Activated CD4-positive, CD25-positive, alpha-beta regulatory T cell treated with anti-CD3 and anti-CD28 coated beads, Interleukin-2, amount 50 U/mL, for 72 hours (primary cell): ENCODE measurements around the gene NEURL4.

Source experiments
- DNase-seq: peaks from one replicate; pipeline ENCODE4 v3.0.0; 2021

The NEURL4 gene

DNA sequence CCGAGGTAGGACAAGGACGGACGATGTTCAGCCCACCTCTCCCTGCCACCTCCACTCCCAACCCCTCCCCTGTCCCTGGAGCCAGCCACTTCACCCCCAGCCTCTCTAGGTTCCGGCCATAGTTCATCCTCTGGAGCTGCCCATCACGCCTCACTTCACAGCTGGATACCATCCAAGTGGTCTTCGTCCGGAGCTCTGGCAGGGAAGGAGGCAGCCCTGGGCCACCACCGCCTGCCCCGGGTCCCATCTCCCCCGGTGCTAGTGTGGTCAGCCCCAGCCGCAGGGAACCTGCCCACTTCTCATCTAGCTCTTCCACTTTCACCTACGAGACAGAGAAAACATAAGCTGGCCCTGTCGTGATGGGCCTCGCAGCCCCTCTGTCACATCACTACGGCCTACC is 7.7 kb downstream of the NEURL4 start:
- DNase-seq: no peak

- DNase-seq: no peak
These were observed 10.8 kb downstream of the NEURL4 start for GRCh38 chr17:7318121-7318860.

DNA sequence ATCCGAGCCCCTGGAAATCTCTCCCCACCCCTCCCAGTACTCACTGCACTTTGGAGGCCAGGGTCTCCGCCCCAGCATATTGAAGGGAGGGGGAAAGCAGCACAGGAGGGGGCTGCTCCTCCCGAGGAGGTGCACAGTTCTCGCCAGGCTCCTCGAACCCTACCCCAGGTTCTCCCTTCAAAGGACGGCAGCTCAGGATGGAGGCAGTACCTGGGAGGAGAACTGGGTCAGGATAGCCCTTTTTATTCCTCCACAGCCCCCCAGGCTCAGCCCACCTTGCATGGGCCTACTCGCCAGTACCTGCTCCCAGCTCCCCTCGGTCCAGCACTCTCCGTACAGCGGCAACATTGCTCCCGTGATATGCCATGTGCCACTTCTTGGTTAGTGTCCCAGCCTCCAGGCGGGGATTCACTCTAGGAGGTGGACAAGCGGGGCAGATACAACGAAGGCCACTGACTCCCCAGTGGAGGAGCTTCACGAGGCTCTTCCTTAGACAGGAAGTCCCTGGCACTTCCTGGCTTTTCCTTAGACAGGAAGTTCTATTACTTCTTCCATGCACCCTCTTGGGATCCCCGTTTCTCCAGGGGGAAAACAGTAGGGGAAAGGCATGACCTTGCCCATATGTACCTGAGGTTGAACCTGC is 11.9 kb downstream of the NEURL4 start:
- no peak for DNase-seq

- DNase-seq: no peak
These were observed 13.4 kb downstream of the NEURL4 start for GRCh38 chr17:7315570-7316235.

DNA sequence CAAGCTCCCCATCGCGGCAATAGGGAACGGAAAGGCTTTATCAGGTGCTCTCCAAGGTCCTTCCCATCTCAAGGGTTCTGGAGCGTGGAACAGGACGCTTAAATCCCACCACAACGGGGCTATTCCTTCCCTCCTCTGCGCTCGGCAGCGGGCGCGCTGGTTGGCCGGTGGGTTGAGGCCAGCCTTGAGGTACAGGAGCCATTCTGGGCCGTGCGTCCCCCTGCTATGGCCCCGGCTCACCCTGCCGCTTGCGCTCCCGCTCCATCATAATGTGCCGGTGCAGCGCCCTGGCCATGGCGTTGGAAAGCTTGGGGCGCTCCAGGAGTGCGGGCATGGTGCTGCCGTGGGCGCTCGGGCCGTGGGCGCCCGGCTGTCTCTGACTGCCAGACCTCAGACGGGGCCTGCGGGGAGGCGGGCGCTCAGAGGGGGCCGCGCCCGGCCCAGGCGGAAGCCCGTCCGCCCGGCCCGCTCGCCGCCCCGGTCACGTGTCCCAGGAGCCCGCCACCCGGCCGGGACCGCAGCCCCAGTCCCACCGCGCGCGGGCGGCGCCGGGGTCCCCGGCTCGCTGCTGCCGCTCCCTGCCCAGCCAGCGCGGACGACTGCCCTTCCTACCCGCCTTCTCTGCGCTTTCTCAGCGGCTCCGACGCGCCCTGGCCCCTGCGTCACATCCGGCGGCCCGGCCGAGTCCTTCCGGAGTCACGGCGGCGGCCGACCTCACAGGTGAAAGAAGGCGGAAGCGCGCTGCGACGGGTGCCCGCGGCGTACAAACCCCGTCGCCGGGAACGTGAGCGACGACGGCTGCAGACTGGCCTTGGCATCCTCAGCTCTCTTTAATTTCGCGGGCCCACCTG is 14.2 kb downstream of the NEURL4 start, which contains the start of gene GPS2:
Gene GPS2, minus strand, starts transcription at position 642 of the 851 bp plus-strand sequence. Its CDS starts 308 bp downstream, at position 334.
- peak; percentile 94 for DNase-seq

DNA sequence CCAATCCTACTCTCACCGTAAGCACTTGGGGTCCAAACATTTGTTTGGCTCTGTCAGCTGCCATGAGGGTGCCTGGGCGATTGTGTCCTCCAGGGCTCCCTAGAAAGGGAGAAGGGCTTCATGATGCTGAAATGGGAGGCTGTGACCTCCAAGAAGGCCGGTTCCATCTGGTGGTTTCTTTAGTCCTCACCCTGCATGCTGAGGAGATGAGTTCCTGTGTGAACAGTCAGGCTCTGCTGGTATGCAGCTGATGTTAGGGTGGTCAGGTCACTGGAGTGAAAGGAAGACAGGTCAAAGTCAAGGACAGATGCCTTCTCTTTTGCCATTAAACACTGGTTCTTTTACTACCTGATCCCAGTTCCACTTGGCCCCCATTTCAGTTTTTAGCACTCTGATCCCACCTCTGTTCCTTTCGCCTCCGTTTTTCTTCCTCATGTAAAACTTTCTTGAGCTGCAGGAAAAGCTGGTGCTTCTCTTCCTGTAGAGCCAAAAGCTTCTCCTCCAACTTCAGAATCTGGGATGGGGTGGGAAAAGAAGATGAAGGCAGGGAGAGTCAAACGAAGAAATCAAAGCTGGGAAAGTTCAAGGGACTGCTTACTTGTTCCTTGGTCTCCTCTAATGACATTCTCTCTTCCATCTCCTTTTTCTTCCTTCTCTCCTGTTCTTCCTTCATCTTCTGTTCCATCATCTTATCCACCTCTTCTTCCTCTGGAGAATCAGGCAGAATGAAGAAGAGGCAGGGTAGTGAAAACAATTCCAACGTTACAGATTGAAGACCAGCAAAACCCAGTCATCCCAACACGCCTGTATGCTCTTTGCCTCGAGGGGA is 15.0 kb downstream of the NEURL4 start:
- no peak for DNase-seq

DNA sequence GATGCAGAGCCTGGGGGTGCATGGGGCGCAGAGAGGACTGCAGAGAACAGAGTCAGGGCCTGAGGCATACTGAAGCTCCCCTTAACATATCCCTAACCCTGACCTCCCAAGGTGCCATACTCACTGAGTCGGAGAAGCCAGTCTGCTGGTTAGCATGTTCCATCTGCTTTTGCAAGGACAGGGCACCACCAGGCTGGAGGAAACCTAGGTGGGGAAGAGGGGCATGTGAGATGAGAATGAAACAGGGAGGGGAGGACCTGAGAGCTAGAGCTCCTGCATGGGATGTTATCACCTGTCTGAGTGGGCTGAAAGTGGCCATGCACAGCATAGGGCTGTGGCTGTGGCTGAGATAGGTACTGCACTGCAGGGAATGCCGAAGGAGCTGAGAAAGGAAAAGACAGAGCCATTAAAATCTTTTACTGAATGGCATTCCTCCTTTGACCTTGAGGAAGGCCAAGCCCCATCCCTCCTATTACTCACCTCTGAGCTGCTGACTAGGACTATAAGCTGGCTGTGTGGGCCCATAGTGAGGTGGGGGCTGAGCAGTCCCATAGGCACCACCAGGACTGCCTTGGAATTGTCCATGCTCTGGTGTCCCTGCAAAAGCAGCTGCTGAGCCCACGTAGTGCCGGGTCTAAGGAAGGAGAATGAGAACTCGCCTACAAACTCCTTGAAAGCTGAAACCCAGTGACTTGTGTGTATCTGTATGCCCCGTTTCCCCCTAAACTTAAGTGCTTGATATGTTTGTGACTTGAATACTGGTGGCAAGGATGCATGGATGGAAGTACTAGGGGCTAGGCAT is 15.8 kb downstream of the NEURL4 start:
- DNase-seq: no peak

GRCh38 chr17:7312432-7313087 is 16.6 kb downstream of the NEURL4 start:
- no peak for DNase-seq

- DNase-seq: no peak
These were observed 17.9 kb downstream of the NEURL4 start for GRCh38 chr17:7311110-7311705.

- DNase-seq: no peak
These were observed 19.5 kb downstream of the NEURL4 start for GRCh38 chr17:7309628-7310027.

GRCh38 chr17:7308625-7309433 is 20.3 kb downstream of the NEURL4 start:
- DNase-seq: peak; percentile 72

DNA sequence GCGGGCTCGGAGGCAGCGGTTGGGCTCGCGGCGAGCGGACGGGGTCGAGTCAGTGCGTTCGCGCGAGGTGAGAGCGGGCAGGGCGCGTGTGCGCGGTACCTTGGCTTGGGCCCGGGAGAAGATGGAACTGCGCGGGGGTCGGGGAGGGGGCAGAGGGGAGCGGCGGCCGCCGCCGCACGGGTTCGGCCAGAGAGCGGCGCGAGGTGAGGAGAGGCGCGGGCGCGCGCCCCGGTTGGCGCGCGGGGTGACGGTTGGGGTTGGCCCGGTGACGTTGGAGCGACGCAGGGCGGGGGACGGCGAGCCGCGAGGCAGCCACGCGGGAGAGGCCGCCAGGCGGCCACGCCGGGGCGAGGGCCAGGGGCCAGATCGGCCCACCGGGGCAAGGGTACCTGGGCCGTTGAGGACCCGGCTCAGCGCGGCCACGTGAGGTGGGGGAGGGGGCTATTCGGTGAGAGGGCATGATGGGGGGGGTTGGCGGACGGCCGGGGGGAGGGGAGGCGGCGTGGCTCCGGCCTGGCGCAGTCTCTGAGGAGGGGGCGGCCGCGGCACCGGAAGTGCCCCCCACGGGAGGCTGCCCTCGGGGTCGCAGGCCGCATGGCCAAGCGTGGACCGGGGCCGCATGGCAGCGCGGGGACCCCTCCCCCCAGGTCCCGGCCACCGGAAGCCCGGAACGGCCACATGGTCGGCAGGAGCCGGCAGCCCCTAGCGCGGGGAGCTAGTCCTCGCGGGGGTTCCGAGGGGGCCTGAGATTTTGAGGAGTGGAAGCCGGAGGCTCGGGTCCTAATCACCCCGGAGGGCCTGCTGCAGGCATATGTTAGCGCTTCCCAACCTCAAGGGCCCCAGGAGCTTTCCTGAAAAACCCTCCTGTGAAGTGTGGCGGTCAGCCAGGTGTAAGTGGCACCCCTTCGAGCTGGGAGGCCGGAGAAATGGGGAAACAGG is 21.2 kb downstream of the NEURL4 start:
- DNase-seq: peak; percentile 66

DNA sequence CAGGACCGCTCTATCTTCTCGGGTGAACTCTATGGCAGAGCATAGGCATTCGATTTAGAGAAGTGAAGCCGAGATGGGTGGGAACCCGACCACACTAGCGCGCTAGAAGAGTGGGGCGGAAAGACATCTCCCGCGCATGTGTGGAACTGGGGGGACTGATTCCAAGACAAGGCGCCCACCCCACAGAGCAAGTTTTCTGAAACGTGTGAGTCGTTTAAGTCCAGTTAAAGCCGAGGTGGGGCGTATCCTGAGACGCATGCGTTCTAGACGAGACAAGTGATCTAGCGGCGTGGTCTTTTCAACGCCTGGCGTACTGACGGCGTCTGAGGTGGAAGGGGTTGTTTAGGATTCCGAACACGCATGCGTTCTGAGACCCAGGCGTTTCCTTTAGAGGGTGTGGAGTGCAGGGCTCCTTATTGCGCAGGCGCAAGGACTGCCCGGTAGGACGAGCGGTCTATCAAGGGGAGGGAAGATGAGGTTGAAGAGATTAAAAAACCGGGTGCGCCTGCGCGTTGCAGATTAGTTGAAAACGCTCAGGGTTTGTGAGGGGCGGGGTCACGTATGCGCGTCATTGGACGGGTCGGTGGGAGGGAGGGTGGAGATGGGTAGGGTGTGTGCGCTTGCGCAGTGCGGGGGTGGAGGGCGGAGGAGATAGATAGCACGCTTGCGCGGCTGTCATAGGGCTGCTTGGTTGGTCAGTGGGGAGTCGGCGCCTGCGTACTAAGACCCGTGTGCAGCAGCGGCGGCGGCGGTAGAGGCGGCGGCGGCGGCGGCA is 22.0 kb downstream of the NEURL4 start, which contains the start of gene EIF5A:
Gene EIF5A, plus strand, starts transcription at position 718 of the 775 bp plus-strand sequence. CDS start 2,008 bp downstream, outside the sequence.
- peak; percentile 100 for DNase-seq

GRCh38 chr17:7304179-7304578 is 25.0 kb downstream of the NEURL4 start:
- DNase-seq: no peak

DNA sequence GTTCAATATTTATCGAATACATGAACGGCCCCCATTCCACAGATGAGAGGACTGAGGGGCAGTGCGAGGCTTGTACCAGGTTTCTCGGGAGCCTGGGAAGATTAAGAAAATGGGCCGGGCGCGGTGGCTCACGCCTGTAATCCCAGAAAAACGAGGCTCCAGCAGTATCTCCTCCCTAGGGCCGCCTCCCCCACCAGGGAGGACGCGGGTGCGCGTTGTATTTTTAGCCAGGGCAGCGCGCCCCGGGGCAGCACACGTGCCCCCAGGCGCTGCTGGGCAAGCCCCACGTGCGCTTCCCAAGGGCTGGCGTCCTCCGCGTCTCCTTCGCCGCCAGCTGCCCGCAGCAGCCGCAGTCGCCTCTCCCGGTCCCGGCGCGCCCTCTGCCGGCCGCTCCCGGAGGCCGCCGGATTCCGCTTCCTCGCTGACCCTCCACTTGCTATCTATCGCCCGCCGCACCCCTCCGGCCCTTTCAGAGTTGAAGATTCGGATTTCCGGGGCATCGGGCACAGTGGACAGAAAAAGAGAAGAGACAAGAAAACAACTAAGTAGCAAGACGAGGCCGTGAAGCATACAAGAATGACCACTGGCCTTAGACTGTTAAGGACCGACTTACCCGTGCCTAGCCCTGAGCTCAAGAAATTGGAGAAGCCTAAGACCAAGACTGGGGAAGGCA is 32.8 kb downstream of the NEURL4 start:
- peak; percentile 85 for DNase-seq
